HG03520 (cell line): ENCODE measurements around the gene DESI2.
"Not testable (repeated sequence)": the region's sequence is repeated elsewhere in the genome, so short reads cannot be mapped to it uniquely, and the experiment has no call there.

ENCODE experiments used
- ATAC-seq: cut with Tn5 transposase; IDR thresholded peaks from one replicate; pipeline ENCODE4 v1.9.1; 2021; ENCODE audit warnings: mild to moderate bottlenecking, moderate library complexity; ENCODE audit not compliant: unreplicated experiment

The DESI2 gene

GRCh38 chr1:244704107-244704506, 51.2 kb downstream of the DESI2 start:
- no peak for ATAC-seq

DNA sequence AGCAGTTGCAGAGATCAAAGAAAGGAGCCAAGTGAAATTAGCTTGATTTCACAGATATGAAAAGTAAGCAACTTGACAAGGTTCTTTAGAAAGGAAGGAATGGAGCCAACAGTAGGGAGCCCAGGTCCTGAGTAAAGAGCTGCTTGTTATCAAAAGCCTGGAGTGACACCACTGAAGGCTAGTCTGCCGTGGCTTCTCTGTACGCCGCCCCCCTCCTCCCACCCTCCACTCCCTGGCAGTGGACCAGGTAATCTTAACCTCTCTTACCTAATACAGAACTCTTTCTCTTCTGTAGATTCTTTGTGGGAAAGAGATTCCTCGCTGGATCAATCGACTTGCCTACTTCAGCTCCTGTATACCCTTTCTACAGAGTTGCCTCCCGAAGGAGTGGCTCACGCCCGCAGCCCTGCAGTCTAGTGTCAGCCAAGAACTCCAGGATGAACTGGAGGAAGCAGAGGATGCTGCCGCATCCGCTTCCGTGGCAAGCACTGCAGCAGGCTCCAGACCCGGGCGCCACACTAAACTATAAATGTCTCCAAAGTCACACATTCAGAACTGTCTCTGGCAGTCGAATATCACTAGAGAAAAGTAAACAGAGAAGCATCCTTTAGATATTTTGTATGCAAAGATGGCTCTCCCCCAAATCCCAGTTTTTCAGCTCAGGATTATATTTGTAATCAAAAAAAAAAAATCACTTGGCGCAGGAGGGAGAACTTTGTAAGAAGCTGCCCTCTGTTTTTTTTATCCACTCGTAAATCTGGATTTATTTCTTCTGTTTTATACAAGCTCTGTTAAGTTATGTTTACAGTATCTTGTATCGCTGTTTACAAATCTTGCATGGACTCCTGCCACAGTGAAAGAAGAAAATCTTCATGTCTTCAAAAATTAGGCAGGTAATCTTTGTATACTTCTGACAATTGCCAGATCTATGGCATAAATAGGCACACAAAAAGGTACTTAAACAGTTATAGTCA, 52.6 kb downstream of the DESI2 start:
- ATAC-seq, result no peak

- no peak for ATAC-seq
These were observed 56.1 kb downstream of the DESI2 start for GRCh38 chr1:244709076-244709475.

DNA sequence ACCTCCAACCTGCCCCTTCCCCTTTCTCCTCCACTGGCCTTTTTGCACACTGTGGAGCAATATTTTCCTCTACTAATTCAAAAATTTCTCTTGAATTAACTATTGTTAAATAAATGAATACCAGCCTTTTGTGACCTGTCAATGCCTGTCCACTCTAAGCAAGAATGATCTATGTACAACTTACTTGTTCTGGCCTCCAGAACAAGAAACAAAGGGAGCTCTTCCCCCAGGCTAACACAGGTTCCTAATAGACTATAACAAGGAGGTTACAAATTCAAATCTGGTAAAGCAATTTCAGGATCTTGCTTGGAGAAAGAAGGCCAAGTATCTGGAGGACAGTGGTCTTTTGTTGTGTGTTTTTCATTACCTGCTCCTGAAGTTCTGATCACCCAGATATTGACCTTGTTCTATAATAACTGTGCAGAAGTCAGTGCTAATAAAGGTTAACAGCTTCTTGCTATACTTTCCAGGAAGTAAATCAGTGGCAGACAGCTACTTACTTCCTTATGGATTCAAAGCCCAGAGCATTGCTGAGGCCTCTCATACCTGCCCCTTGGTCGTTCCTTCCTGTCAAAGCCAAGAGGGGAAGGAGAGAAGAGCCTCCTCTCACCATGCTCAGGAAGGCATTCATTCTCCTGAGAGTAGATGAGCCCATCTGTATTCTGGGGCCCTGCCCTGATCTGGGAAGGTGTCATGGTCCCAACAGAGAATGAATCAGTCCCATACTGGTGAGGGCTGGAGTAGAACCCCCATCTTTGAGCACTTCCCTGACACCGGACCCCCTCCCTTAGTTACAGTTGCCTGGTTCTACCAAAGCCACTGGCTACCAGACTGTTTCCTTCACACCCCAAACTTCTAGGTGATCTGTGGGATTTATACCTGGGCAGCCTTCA, 56.8 kb downstream of the DESI2 start:
- no peak for ATAC-seq

DNA sequence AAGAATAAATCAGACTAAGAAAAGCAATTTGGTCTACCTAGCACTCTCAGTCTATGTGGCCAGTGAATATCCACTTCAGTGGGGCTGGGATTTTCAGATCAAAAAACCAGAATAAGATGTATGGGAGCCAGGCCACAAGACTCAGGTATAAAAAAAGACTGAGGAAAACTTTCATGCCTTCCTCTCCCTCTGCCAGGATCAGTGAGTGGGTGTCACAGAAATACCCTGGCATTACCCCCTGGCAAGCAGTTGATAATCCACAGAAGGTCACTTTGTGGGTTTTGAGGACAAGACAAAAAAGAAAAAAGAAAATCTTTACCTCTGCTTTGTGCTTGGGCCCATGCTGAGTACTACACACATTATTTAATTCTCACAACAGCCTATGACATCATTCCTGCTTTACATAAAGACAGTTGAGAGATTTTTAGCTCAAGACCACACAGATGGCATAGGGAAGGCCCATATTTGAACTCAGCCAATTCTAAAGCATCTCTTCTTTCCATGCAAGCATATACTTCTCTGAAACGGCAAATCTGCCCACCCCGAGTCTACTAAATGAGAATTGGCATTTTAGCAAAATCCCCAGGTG, 57.6 kb downstream of the DESI2 start:
- ATAC-seq, result no peak

DNA sequence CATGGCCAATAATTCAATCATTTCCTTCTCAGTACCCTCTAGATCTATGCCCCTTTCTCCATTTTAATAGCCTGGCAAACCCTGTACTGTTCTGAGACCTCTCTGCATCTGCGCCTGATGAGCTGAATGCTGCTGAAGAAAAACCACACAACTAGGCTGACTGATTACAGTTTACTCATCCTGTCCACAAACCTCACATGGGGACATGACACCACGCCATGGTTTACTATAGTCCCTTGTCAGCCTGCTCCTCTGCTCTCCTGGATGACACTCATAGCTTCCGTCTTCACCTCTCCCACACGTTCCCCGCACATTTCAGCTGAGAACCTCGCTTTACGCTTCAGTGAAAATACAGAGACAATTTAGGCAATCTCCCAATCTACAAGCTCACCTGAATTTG, 59.7 kb downstream of the DESI2 start:
- no peak for ATAC-seq

DNA sequence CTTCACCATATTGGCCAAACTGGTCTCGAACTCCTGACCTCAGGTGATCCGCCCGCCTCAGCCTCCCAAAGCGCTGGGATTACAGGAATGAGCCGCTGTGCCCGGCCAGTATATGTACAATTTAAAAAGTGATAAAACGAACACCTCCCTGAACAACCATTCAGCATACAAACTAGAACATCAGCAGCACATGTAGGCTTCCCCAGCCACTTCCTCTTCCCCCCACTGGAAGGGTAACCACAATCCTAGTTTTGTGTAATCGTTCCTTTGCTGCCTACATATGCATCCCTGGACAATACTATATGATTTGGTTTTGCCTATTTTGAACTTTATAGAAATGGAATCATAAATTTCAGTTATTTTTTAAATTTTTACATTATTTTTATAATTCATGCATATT, 60.4 kb downstream of the DESI2 start:
- ATAC-seq, result no peak

DNA sequence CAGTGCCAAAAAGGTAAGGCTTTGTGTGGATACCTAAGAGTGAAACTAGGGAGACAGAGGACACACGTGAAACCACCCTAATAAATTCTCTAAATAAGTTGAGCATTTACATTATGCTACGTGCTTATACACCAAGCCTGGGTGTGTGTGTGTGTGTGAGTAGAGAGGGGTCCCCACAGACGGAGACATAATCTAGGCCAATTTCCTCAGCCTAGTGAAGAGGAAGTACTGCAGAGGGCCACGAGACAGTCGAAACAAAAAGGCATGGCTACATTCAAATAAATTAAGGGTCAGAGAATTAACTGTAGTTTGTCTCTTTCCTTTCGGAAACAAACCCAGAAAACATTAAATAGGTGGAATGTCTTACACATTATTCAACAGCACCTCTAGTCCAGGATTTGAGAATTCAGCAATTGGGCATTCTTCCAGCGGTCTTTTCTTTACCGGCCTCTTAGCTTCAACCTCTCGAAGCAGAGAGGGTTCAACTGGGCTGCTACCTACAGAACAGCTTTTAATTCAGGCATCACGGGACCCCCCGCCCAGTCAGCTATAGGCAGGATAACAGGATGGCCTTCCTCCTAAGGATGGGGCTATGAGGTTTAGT, 75.0 kb downstream of the DESI2 start:
- no peak for ATAC-seq

DNA sequence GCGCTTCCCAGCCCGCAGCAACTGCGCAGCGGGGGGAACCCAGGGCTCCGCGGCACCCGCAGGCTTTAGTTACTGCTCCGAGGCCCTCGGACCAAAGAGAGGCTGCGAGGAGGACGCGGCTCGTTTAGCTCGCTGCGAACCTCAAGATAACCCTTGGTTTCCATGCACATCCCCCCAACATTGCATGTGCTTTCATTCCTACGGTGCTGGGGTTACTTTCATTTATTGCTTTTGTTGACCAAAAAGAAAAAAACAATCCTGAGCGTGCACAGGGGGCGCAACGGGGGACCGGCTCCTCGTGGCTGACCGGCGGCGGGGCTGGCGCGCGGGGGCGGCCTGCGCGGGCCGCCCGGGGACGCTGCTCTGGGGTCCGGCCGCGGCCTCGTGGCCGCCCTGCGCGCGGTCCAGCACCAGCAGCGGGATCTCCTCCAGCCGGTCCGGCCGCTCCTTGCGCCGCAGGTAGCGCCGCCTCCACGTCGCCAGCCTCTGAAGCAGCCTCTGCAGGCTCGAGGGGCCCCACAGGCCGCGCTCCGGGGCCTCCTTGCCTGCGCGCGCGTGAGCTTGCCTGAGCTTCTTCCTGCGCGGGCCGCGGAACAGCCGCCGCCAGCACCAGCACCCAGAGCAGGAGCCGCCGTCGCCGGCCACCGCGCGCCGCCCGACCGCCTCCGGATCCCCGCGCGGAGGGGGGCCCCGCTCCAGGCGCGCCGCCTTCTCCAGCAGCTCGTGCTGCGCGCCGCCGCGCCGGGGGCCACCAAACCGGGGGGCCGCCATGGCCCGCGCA, 77.4 kb downstream of the DESI2 start:
- no peak for ATAC-seq

DNA sequence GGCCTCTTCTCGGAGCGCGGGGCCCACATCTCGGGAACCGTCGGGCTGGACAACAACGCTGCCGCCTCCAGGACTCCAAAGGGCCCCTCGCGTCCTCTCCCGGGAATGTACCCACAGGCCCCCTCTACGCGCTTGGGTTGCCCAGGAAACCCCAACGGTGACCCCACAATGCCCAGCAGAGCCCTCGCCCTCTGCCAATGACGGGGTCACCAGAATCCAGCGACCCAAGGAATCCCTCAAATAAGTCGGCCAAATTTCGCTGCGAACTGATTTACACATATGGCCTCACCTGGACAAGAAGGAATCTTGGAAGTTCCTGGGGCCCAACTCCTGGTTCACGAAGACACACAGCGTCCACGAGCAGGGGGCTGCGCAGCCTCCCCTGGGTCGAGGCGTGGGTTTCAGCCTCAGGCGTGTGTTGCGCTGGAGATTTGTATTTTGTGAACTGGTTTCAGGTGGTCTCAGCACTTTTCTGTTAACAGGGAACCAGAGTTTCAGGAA, 78.1 kb downstream of the DESI2 start:
- ATAC-seq, result no peak

GRCh38 chr1:244731651-244732050, 78.7 kb downstream of the DESI2 start:
- ATAC-seq, result no peak

GRCh38 chr1:244732851-244733450, 80.0 kb downstream of the DESI2 start:
- no peak for ATAC-seq

- ATAC-seq, result no peak
These were observed 82.5 kb downstream of the DESI2 start for GRCh38 chr1:244735404-244735803.

GRCh38 chr1:244735876-244736561, 83.1 kb downstream of the DESI2 start:
- ATAC-seq, result no peak

- ATAC-seq, result not testable (repeated sequence)
These were observed 86.2 kb downstream of the DESI2 start for GRCh38 chr1:244739140-244739539.

DNA sequence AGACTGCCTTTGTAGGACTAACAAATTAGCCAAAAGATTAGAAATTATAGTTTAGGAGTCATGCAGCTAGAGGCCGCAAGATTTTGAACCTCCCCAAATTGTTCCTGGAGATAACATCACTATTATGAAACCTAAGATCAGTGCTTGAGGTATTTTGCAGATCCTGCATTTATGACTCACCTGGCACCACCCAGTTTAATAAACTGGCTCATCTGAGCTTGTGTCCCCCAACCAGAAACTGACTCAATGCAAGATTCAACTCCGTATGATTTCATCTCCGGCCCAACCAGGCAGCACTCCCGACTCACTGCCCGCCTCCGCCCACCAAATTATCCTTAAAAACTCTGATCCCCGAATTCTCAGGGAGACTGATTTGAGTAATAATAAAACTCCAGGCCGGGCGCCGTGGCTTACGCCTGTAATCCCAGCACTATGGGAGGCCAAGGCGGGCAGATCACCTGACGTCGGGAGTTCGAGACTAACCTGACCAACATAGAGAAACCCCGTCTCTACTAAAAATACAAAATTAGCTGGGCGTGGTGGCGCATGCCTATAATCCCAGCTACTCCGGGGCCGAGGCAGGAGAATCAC, 87.2 kb downstream of the DESI2 start:
- ATAC-seq, result not testable (repeated sequence)

DNA sequence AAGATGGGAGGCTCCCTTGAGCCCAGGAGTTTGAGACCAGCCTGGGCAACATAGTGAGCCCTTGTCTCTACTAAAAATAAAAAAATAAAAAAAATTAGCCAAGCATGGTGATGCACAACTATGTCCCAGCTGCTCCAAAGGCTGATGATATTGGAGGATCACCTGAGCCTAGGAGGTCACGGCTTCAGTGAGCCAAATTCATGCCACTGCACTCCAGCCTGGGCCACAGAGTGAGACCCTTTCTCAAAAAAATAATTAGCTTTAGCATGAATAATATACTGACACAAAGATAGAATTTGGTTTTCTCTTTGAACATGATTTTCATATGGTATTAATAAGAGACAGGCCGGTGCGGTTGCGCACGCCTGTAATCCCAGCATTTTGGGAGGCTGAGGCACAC, 88.8 kb downstream of the DESI2 start:
- no peak for ATAC-seq

DNA sequence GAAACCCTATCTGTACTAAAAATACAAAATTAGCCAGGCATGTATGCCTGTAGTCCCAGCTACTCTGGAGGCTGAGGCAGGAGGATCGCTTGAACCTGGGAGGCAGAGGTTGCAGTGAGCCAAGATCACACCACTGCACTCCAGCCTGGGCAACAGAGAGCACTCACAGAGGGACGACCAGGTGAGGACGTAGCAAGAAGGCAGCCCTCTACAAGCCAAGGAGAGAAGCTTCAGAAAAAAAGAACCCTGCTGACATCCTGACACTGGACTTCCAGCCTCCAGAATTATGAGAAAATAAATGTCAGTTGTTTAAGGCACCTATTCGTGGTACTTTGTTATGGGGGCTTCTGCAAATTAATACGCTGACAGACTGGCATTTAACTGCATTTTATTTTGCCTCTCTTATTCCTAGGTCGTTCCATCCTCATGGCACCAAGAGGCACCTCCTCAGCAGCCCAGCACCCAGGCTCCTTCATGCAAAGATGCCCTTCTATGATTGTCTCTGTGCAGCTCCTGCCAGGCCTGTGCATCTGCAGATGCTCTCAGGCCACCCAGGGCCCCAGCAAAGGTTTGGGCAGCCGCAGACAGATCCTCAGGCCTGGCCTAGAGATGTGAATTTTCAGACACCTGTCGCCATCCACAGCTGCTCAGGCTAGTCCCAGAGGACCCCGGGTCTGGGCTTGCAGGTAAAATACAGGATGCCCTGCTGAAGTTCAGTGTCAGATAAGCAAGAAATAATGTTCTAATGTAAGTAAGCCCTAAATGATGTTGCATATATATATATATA, 96.5 kb downstream of the DESI2 start:
- no peak for ATAC-seq
